GM18873 (cell line): ENCODE measurements around the gene CHST11.
"Not testable (repeated sequence)": the region's sequence is repeated elsewhere in the genome, so short reads cannot be mapped to it uniquely, and the experiment has no call there.

ENCODE experiments used
- ATAC-seq: cut with Tn5 transposase; IDR thresholded peaks from one replicate; pipeline ENCODE4 v1.9.1; 2021; ENCODE audit warnings: mild to moderate bottlenecking, moderate library complexity, moderate number of reproducible peaks; ENCODE audit not compliant: unreplicated experiment, low FRiP score

CHST11 gene

DNA sequence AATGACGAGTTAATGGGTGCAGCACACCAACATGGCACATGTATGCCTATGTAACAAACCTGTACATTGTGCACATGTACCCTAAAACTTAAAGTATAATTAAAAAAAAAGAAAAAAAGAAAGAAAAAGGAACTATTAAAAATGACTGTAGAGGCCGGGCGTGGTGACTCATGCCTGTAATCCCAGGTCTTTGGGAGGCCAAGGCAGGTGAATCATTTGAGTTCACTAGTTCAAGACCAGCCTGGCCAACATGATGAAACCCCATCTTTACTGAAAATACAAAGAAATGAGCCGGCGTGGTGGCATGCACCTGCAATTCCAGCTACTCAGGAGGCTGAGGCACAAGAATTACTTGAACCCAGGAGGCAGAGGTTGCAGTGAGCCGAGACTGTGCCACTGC, 118.0 kb downstream of the CHST11 start:
- ATAC-seq = not testable (repeated sequence)

- ATAC-seq = no peak
Observed at GRCh38 chr12:104575442-104576186, 118.9 kb downstream of the CHST11 start.

DNA sequence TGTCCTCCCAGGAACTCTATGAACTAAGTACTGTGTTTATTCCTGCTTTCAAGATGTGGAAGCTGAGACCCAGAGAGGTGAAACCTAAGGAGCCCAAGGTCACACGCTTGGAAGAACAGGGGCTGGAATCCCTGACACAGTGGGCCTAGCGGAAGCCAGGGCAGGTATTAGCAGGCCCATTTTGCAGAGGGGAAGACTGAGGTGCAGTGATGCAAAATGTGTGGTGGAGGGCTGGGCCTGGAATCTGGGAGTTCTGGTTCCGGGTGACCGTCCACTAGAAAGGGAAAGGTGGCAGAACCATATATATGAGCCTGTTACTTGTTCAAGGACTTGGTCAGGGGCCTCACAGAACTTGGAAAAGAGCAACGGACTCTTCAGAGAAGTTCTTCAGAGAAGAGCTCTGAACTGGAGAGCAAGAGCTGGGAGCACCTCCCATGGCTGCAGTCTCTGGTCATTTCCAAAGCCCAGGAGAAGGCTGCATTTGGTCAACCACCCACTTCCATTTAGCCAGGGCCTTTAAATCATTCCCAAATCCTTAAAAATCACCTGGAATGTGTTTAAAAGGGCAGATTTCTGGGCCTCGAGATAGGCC, 119.5 kb downstream of the CHST11 start:
- no peak for ATAC-seq

GRCh38 chr12:104576980-104577580, 120.3 kb downstream of the CHST11 start:
- no peak for ATAC-seq

DNA sequence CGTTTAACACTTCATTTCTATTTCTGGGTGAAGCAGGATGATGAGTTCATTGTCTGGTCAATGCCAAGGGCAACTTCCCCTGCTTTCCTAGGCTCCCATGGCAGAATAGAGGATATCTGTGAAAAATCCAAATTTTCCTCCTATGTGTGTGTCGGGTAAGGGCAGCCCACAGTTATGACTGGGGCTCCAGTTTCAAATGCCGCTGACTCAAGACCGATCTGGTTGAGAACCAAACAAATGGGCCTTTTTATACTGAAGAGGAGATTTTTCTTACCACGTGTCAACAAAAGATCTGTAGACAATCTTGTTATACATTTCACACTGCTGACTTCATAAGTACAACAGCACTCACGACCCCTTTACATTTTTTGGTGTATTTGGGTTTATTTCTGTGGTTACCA, 120.8 kb downstream of the CHST11 start:
- ATAC-seq = no peak

DNA sequence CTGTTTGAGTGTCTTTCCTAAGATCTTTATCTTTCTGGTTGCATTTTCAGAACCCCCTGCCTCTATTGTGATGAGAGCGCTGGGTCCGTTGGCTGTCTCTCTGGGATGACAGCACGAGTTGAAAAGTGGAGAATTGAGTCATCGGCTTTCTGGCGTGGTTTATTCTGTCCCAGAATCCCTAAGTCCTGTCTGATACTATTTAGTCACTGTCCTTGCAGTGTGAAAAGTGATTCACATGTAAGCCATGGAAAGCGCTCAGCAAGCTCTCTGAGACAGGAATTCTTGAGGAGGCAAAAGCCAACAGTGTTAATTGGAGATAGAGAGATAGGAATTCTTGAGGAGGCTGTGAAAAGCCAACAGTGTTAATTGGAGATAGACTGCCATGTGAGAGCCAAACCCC, 121.7 kb downstream of the CHST11 start:
- no peak for ATAC-seq

DNA sequence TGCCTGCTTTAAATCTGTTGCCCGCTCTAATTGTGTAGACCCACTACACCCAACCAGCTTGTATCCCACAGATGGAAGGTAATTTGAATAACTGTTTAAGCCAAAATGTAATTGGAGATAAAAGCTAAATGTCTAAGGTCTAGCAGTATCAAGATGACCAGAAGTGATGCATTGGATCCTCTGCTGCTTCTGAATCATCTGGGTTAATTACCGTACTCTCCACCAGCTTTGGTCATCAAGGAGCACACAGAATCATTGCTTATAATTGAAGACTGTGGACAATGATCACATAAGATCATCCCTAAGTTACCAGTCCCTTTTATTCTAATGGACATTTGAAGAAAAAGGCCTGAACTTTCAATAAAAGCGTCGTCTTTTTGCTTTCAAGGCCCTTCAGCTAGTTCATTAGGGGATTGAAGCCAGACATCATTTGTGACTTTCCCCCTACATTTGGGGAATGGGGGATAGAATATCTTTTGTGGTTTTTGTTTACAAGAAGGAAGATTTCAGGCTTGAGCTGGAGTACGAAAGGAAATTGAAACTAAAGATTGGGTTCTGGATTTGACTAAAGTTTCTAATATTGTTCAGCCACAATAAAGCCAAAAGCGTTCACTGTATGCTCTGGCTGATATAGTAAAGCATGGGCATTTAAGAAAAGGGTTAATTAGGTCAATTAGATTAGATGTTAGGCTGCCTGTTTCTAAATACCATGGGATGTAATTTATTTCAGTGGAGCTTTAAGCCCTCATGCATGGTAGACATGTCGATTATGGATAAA, 123.2 kb downstream of the CHST11 start:
- no peak for ATAC-seq

DNA sequence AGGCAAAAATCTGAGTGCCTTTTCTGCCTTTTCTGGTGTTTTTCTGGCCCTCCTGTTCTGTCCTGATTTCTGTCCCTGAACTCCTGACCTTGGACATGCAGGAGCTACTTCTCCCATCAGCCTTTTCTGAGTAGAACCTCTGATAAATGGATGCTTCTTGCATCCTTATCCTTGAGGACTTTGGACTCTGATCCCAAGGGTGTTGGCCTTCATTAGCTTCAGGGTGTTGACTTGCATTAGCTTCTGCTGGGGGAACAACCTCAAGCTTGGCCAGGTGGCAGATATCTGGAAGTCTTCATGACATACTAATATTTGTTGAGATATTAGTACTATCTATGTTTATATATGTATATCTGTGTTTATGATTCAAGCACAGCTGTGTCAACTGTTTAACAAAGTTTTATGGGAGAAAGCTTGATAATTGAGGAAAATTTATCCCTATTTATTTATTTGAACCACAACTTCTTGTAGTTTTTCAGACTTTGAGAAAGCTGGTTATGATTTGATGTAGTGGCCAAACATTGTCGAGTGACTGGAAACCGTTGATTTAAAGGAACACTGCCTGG, 124.3 kb downstream of the CHST11 start:
- ATAC-seq = no peak

DNA sequence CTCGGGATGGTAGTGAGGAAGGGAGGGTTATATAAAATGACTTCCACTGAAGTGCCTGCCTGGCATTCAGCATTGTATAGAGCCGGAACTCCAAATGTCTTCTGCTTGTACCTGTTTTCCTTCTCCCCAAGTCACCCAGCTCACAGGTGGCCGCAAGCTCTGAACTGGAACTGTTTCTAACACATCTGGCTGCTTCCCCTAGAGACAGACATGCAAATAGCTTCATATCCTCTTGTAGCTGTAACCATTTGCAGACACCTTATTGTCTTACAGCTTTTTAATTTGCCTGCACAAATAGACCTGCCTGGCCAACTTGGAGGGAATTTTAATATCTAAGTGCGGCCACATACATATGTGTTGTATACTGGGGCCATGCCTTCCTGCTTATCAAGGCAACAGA, 126.0 kb downstream of the CHST11 start:
- peak; percentile 79 for ATAC-seq

DNA sequence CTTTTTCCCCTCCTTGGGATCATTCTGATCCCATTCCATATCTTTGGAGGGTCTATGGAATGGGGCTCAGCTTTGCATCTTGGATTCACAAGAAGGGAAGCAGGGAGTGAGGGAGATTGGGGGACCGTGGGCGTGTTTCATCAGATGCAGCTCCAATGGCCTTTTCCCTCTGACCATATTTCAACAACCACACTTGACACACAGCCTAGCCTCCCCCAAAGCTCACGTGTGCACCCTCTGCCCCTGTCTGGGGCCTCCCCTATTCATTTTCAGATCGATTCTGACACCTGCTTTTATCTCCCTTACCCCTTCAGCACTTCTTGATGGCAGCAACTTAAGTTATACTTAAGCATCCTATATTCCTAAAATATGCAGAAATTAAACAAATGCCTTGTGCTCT, 126.6 kb downstream of the CHST11 start:
- no peak for ATAC-seq

DNA sequence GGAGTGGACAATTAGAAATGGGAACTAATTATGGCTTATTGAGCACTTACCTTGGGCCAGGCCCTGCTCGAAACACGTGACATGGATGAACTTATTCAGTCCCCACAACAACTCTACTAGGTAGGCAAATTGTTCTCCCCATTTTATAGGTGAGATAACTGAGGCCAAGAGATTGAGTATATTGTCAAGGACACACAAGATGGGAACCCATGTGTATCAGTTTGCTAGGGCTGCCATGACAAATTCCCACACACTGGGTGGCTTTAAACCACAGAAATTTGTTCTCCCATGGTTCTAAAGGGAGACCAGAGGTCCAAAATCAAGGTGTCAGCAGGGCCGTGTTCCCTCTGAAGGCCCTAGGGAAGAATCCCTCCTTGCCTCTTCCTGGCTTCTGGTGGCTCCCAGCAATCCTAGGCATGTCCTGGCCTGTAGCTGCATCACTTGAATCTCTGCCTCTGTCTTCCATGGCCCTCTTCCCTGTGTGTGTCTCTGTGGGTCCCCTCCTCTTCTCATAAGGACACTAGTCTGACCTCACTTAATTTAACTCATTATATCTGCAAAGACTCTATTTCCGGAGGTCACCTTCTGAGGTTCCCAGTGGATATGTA, 128.8 kb downstream of the CHST11 start:
- no peak for ATAC-seq

- no peak for ATAC-seq
Observed at GRCh38 chr12:104586351-104586919, 129.7 kb downstream of the CHST11 start.

DNA sequence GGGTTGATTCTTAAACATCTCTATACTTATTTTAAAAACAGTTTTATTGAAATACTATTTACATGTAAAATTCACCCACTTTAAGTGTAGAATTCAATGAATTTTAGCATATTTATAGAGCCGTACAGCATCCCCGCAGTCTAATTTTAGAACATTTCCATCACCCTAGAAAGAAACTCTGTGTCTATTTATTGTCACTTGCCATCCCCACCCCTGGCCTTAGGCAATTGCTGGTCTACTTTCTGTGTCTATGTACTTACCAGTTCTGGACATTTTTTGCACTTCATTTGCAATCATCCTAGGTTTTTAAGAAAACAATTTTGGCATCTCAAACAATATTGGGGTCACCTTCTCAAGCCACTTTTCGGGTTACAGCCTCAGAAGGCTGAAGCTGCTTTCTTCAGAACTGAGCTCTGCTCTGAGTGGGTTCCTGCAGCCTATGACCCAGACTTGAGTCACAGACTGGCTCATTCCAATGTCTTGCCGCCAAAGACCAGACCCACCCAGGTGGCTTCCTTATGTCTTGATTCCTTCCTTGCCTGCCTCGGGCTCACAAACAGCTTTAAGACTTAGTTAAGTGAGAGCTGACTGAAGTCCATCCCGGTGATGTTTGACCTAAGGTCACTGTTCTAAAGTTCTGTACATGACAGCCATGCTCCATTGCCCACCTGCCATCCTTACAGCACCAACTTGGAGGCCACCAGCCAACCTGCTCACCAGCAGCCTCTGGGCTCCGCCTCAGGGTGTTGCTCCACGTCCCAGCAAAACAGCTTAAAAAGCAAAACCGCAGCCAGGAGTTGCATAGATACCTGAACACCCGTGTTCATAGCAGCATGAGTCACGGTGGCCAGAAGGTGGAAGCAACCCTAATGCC, 131.5 kb downstream of the CHST11 start:
- ATAC-seq = no peak

GRCh38 chr12:104588921-104589590, 132.3 kb downstream of the CHST11 start:
- ATAC-seq = no peak

GRCh38 chr12:104590022-104590421, 133.3 kb downstream of the CHST11 start:
- no peak for ATAC-seq

DNA sequence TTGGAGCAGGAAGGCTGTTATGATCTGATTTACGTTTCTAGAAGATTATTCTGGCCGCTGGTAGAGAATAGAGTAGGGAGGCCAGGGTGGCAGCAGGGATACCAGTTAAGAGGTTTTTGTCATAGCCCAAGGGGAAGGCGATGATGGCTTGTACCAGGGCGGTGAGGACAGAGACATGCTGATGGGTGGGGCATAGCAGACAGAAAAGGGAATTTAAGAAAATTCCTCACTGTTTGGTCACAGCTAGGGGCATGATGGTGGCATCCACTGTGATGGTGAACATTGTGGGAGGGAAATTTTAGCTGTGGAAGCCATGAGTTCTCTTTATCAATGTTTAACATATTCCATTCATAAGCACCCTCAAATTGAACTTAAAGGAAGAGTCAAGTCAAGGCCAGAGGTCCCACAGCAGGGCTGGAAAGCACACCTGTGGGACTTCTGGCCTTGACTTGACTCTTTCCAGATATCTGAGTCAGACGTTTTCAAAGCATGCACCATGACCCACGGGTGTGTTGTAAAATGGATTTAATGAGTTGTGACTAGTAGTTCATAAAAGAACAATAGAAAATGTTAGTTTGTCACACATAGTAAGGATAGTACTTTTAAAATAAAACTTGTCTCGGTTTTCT, 134.6 kb downstream of the CHST11 start:
- ATAC-seq = no peak

GRCh38 chr12:104593482-104593881, 136.7 kb downstream of the CHST11 start:
- ATAC-seq = no peak

DNA sequence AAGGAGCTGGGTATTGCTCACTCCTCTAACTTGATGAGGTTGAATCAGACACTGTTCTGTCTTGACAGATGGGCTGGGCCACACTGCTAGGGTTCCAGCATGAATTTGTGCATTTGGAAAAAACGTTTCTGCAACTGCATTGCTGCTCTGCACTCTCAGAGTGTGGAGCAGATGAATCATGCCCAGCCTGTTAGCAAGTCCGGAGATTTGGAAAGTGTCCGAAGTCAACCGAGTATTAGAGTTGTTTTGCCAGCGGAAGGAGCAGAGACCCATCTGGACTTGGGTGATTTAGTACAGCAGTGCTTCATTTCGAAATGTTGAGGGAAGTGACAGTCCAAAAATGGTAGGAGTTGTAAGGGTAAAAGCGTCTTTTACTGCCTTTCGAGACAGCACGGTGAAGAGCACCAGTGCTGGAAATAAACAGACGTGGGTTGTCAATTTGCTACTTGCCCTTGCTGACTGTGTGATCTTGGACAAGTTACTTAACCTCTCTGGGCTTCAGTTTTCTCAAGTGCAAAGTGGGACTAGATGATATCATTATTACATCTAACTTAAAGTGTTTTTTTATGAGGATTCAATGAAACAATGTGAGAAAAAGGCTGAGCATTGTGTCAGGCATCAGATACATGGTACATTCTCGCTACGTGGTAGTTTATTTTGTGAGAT, 139.5 kb downstream of the CHST11 start:
- no peak for ATAC-seq
